Motor neuron (in vitro differentiated cells): ENCODE results near the gene ASS1. TPM values are rescaled to one million over a fixed set of nuclear protein-coding genes. Genes with fewer than 3 reads are reported as not detected.

Experiments
- ATAC-seq, 8 experiments: fragments of 200-7000 bp; cut with Tn5 transposase; replicated peaks in 6 of 8; 2 replicates each; pipeline ENCODE4 v1.8.0; 2021; ENCODE audit warnings: mild to moderate bottlenecking in 8 of 8, moderate library complexity in 8 of 8
- H3K27ac ChIP-seq, 2 donors: fragments of 250-450 bp; sonication (Bioruptor Pico); 2 replicates each; pipeline ENCODE4 v1.9.0; 2021; ENCODE audit warnings: antibody characterized with exemption in 2 of 2, mild to moderate bottlenecking in 2 of 2, moderate library complexity in 1 of 2
- H3K4me1 ChIP-seq, 2 donors: fragments of 250-450 bp; sonication (Bioruptor Pico); replicated peaks in 1 of 2; 2 replicates each; pipeline ENCODE4 v1.6.1; 2021; ENCODE audit warnings: antibody characterized with exemption in 2 of 2, mild to moderate bottlenecking in 2 of 2, moderate library complexity in 1 of 2
- H3K4me3 ChIP-seq, 5 donors: fragments of 250-450 bp; sonication (Bioruptor Pico); 2 replicates each; pipeline ENCODE4 v1.9.0; 2021; ENCODE audit warnings: antibody characterized with exemption in 5 of 5, mild to moderate bottlenecking in 5 of 5, moderate library complexity in 4 of 5
- WGBS, 10 experiments: fragments of 450-650 bp; shearing (Covaris generic); methylation state at CpG; one replicate each; pipeline ENCODE4 v1.0.0; 2022; 5-methylcytosine and 5-hydroxymethylcytosine counted together
- in situ Hi-C, 9 experiments: fragments of 400-800 bp; cut with MboI; loops; one replicate each; pipeline ENCODE4 v1.15.0; 2021; ENCODE audit warnings: low sequenced_read_pairs in 9 of 9, low pct_unique_long_range_greater_than_20kb in 2 of 9; ENCODE audit not compliant: unreplicated experiment in 9 of 9
- total RNA-seq, 8 experiments: library from RNA; unstranded; fragments of 300-600 nt; gene quantifications; 2 replicates each; pipeline versions ENCODE4 v1.2.3 to v1.2.4, GENCODE V29; 2022

Gene ASS1
- total RNA-seq, 8 experiments from 2014 or later, result 12.0 to 412 (median 86.3) TPM

GRCh38 chr9:130407916-130408663 is 36.7 kb upstream of the ASS1 start:
- 38 to 100% (median 91%) methylated on average over 1 to 6 of the region's 9 CpGs for WGBS, 10 experiments
- Histone ChIP-seq H3K4me1 (peaks cover 0 to 4% of the 10 kb centered on the region in 2 donors), H3K4me3 (no peak overlapping the region), H3K27ac (no peak overlapping the region)
- in situ Hi-C loops, result no loop called here
- no peak for ATAC-seq

DNA sequence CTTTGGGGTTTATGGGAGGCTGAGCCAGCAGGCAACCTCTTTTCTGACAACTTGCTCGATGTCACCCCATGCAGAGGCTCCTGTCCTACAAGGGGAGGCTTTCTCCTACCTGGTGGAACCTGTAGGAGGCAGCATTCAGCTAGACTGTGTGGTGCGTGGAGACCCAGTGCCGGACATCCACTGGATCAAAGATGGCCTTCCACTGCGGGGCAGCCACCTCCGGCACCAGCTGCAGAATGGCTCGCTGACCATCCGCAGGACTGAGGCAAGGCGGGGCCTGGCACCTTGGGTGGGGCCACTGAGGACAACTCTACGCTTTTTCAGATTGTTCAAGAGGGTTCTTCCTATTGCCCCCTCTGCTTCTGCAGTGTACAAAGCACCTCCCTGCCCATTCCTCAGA is 36.1 kb upstream of the ASS1 start:
- Histone ChIP-seq H3K27ac (no peak overlapping the region), H3K4me3 (no peak overlapping the region), H3K4me1 (peaks cover 0 to 4% of the 10 kb centered on the region in 2 donors)
- in situ Hi-C loops, result no loop called here
- 60 to 100% (median 93%) methylated on average over 1 to 5 of the region's 9 CpGs; no CpG with 5 or more reads in 3 of the 10 experiments for whole genome bisulfite sequencing, 10 experiments
- ATAC-seq, result no peak

DNA sequence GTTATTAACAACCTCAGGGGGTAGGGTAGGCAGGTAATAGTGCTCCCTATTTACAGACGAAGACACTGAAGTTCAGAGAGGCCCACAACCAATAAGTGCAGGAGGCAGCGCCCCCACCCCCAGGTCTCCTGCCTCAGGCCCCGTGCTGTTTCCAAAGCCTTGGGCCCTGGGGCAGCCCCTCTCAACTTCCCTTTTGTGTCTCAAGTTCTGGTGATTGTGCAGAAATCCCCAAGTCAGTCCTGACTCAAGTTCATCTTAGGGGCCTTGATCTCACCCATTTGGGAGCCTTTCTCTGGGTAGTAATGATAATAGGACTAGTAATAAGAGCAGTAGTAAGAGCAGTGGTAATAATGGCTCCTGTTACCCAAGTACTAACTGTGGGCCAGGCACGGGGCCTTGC is 35.5 kb upstream of the ASS1 start:
- Histone ChIP-seq H3K4me3 (no peak overlapping the region), H3K4me1 (peaks cover 0 to 2% of the 10 kb centered on the region in 2 donors), H3K27ac (no peak overlapping the region)
- in situ Hi-C loops, result no loop called here
- no peak for ATAC-seq
- 0 to 100% (median 42%) methylated on average over 1 to 2 of the region's 4 CpGs; no CpG with 5 or more reads in 2 of the 10 experiments for WGBS, 10 experiments

DNA sequence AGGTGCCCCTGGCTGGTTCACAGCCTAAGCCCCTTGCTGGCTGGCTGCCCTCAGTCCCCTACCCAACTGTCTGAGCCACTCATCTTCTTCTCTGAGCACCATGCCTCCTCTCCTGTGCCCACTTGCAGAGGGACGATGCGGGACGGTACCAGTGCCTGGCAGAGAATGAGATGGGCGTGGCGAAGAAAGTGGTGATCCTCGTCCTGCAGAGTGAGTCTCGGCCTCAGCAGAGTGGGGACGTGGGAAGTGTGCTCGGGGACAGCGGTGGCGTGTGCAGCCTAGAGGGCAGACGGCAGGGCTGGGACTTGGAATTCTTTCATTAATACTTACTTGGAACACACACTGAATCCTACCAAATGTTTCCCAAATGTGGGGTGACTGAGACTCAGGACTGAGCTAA is 34.3 kb upstream of the ASS1 start:
- Histone ChIP-seq H3K4me1 (no peaks in the 10 kb centered on the region), H3K4me3 (no peak overlapping the region), H3K27ac (no peak overlapping the region)
- ATAC-seq, result peak in 2 of 8 experiments; percentile 9 to 18
- in situ Hi-C loops, result no loop called here
- 30 to 95% (median 79%) methylated on average over 4 to 10 of the region's 12 CpGs; no CpG with 5 or more reads in 7 of the 10 experiments for WGBS, 10 experiments

DNA sequence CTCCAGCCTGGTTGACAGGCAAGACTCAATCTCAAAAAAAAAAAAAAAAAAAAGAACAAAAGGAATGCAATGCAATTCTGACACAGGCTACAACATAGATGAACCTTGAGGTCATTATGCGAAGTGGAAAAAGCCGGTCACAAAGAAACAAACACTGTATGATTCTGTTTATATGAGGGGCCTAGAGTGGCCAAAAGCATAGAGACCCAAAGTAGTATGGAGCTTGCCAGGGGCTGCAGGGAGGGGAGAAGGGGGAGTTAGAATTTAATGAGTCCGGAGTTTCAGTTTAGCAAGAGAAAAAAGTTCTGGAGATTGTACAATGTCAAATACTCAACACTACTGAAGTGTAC is 33.2 kb upstream of the ASS1 start:
- no peak overlapping the region for H3K4me3 ChIP-seq
- H3K27ac ChIP-seq, result no peak overlapping the region
- peak in 3 of 8 experiments; percentile 37 to 58 (median 44) for ATAC-seq
- no peaks in the 10 kb centered on the region for H3K4me1 ChIP-seq
- 62 to 100% (median 83%) methylated on average over 2 to 3 of the region's 3 CpGs; no CpG with 5 or more reads in 2 of the 10 experiments for WGBS, 10 experiments
- in situ Hi-C loops, result no loop called here

DNA sequence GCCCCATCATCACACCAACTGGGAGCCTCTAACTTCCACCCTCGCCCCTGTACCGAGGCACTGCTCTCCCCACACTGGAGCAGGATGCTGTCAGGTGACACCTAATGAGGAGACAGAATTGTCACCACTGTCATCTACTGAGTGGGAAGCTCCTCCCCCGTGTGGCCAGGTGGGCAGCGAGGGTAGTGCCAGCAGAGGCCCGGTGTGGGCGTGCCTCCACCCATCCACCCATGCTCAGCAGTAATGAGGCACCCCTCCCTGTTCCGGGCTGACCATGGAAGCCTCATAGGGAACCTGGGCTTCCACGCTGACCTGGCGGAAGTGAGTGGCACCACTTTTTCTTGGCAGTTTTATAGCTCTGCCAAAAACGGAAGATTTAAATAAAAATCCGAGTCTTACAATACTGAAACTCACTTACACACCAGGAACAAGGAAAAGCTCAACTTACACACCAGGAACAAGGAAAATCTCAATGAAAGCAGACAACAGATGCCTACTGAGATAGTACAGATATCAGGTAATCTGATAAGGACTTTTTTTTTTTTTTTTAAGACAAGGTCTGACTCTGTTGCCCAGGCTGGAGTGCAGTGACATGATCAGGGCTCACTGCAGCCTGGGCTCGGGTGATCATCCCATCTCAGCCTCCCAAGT is 30.6 kb upstream of the ASS1 start:
- no peak for ATAC-seq
- no peak overlapping the region for H3K4me3 ChIP-seq
- H3K27ac ChIP-seq, result no peak overlapping the region
- in situ Hi-C loops, result no loop called here
- WGBS, 10 experiments, result 40 to 87% (median 75%) methylated on average over 1 to 10 of the region's 12 CpGs; no CpG with 5 or more reads in 4 of the 10 experiments
- no peaks in the 10 kb centered on the region for H3K4me1 ChIP-seq

GRCh38 chr9:130414910-130415746 is 29.6 kb upstream of the ASS1 start:
- in situ Hi-C loops, result no loop called here
- Histone ChIP-seq H3K27ac (no peak overlapping the region), H3K4me1 (no peaks in the 10 kb centered on the region), H3K4me3 (no peak overlapping the region)
- whole genome bisulfite sequencing, 10 experiments, result 40 to 96% (median 75%) methylated on average over 1 to 6 of the region's 11 CpGs; no CpG with 5 or more reads in 3 of the 10 experiments
- ATAC-seq, result no peak

DNA sequence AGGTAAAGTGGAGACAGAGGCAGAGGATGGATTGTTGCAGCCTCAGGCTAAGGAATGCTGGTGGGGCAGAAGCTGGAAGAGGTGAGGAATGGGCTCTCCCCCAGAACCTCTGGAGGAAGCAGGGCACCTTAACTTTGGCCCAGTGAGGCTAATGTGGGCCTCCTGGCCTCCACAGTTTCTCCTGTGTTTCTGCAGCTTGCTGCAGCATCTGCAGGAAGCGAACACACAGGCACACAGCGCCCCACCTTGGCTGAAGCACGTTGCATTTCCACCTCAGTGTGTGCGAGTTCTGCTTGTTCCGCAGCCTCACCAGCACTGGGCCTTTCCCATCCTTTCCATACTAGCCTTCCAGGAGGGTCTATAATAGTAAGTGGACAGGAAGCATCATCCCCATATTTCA is 27.2 kb upstream of the ASS1 start:
- WGBS, 10 experiments, result 57 to 90% (median 70%) methylated on average over 1 to 4 of the region's 5 CpGs; no CpG with 5 or more reads in 4 of the 10 experiments
- no peak for ATAC-seq

GRCh38 chr9:130418776-130419175 is 26.0 kb upstream of the ASS1 start:
- no peak for ATAC-seq

More for the DNA sequence above, 27.2 kb upstream of the ASS1 start:
- no peak overlapping the region for H3K27ac ChIP-seq
- in situ Hi-C loops, result no loop called here
- no peak overlapping the region for H3K4me3 ChIP-seq
- H3K4me1 ChIP-seq, result peaks cover 13 to 18% of the 10 kb centered on the region in 2 donors

GRCh38 chr9:130419521-130420035 is 25.2 kb upstream of the ASS1 start:
- H3K4me3 ChIP-seq, result no peak overlapping the region
- H3K4me1 ChIP-seq, result peaks cover 13 to 26% of the 10 kb centered on the region in 2 donors
- H3K27ac ChIP-seq, result no peak overlapping the region
- WGBS, 10 experiments, result 67 to 100% (median 100%) methylated on average over 1 to 3 of the region's 8 CpGs; no CpG with 5 or more reads in 3 of the 10 experiments
- ATAC-seq, result no peak
- in situ Hi-C loops, result no loop called here

More at GRCh38 chr9:130418776-130419175, 26.0 kb upstream of the ASS1 start:
- Histone ChIP-seq H3K27ac (no peak overlapping the region), H3K4me1 (peaks cover 13 to 26% of the 10 kb centered on the region in 2 donors), H3K4me3 (no peak overlapping the region)
- 82 to 100% (median 94%) methylated on average over 2 to 14 of the region's 18 CpGs; no CpG with 5 or more reads in 5 of the 10 experiments for WGBS, 10 experiments
- in situ Hi-C loops, result no loop called here

DNA sequence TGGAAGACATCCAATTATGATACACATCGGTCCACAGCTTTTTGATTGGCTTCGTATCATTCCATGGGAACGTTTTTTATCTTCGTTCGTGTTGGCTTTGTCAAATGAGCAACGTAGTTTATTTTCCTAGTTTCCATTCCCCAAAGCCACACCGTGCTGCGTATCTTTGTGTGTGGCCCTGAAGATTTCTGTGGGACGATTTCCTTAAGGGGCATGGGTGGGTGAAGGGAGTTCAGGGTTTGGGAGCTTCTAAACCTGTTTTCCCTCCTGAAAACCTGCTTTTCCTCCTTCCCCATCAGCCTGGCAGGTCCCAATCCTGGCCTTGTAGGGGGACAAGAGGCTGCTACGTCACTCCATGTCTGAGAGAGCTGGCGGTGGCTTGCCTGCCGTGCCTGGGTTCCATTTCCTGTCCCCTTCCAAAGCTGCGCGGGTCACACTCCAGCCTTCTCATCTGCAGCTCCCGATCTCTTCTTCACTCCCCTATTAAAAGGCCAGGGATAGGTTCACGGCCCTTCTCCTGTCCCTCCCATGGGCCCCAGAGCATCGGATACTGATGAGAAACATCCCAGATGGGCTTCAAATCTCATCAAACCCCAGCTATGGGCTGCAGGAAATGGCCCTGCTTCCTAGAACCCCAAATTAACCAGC is 23.5 kb upstream of the ASS1 start:
- peak overlapping the region in 1 of 2 donors; percentile 12 for H3K27ac ChIP-seq
- in situ Hi-C loops, result no loop called here

GRCh38 chr9:130421802-130422276 is 22.9 kb upstream of the ASS1 start:
- 0 to 63% (median 30%) methylated on average over 1 to 9 of the region's 13 CpGs; no CpG with 5 or more reads in 1 of the 10 experiments for WGBS, 10 experiments
- Histone ChIP-seq H3K27ac (peak overlapping the region in 1 of 2 donors; percentile 47), H3K4me3 (no peak overlapping the region), H3K4me1 (peaks cover 29 to 45% of the 10 kb centered on the region in 2 donors)
- in situ Hi-C loops, result no loop called here
- ATAC-seq, result peak in 5 of 8 experiments; percentile 63 to 78 (median 66)

More for the DNA sequence above, 23.5 kb upstream of the ASS1 start:
- Histone ChIP-seq H3K4me3 (no peak overlapping the region), H3K4me1 (peaks cover 23 to 40% of the 10 kb centered on the region in 2 donors)
- WGBS, 10 experiments, result 57 to 96% (median 76%) methylated on average over 4 to 16 of the region's 17 CpGs; no CpG with 5 or more reads in 1 of the 10 experiments
- ATAC-seq, result peak in 5 of 8 experiments; percentile 14 to 46 (median 36)
